HUES6 (cell line): ENCODE results near the gene DPH1.

Experiments used
- H3K27ac ChIP-seq: 2 replicates; pipeline ENCODE4 v1.7.0; 2013; ENCODE audit warnings: low read depth, mild to moderate bottlenecking, low read length, inconsistent platforms
- H3K27me3 ChIP-seq: 2 replicates; pipeline ENCODE4 v1.6.1; 2013; ENCODE audit warnings: low read length; ENCODE audit not compliant: control insufficient read depth, insufficient read depth
- H3K36me3 ChIP-seq: 2 replicates; pipeline ENCODE4 v1.6.1; 2013; ENCODE audit warnings: low read length; ENCODE audit not compliant: control insufficient read depth, insufficient read depth
- H3K4me1 ChIP-seq: 2 replicates; pipeline ENCODE4 v1.6.1; 2013; ENCODE audit warnings: low read length; ENCODE audit not compliant: control insufficient read depth, insufficient read depth
- H3K4me3 ChIP-seq: 2 replicates; pipeline ENCODE4 v1.5.1; 2013; ENCODE audit warnings: low read depth, low read length
- H3K9ac ChIP-seq: one replicate; pipeline ENCODE4 v1.6.1; 2013; ENCODE audit warnings: mild to moderate bottlenecking, low read length
- H3K9me3 ChIP-seq: 2 replicates; pipeline ENCODE4 v1.6.1; 2013; ENCODE audit warnings: low read depth, low read length; ENCODE audit not compliant: control insufficient read depth, insufficient read depth

The DPH1 gene

DNA sequence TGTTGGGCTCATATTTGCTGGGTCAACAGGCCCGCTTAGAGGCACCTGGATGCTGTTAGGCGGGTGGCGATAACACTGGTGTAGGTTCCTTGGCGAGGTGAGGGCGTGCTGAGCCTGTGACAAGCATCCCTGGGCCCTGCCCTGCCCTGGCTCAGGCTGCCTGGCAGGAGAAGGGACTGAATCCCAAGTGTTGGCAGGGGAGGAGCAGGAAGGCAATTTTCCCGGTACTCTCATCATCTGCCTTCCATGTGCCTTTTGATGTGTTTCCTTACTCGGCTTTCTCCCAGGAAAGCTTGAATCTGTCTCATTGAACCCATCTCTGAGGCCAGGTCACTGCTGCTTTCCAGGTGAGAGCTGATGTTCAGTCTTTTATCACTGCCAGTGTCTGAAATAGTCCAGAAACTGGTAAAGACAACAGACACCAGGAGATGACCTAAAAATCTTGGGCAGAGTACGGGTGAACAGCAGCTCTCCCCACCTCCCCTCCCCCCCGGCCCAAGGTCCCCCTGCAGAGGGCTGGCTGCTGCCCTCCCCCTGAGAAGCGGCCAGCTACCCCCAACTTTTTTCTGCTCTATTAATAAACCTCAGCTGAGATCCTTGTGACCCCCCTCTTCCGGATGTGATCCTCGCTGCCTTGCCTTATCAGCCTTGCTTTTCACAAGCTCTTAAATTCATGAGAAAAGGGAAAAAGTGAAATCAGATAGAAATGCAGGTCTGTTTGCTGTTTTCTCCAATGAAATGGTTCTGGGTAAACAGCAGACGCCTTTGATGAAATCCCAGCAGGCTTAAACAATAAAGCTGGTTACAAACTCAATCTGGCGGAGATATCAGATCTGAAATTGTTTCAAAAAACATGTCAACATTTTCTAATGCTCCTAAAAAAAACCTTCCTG is 33.8 kb upstream of the DPH1 start:
- no peaks in the 10 kb centered on the region for H3K9me3 ChIP-seq
- no peak overlapping the region for H3K27ac ChIP-seq
- H3K9ac ChIP-seq = no peak overlapping the region
- peaks cover 27% of the 10 kb centered on the region for H3K27me3 ChIP-seq
- peaks cover 30% of the 10 kb centered on the region for H3K4me1 ChIP-seq
- no peak overlapping the region for H3K4me3 ChIP-seq
- no peaks in the 10 kb centered on the region for H3K36me3 ChIP-seq

GRCh38 chr17:1996800-1997288 is 33.1 kb upstream of the DPH1 start:
- peaks cover 30% of the 10 kb centered on the region for H3K4me1 ChIP-seq
- H3K27ac ChIP-seq = no peak overlapping the region
- H3K4me3 ChIP-seq = no peak overlapping the region

GRCh38 chr17:1997289-1997926 is 32.5 kb upstream of the DPH1 start:
- no peak overlapping the region for H3K9ac ChIP-seq
- no peaks in the 10 kb centered on the region for H3K36me3 ChIP-seq
- H3K9me3 ChIP-seq = no peaks in the 10 kb centered on the region
- peak overlapping the region; percentile 53 for H3K4me3 ChIP-seq
- H3K27me3 ChIP-seq = peaks cover 27% of the 10 kb centered on the region
- peaks cover 30% of the 10 kb centered on the region for H3K4me1 ChIP-seq
- H3K27ac ChIP-seq = no peak overlapping the region

More at GRCh38 chr17:1996800-1997288, 33.1 kb upstream of the DPH1 start:
- Histone ChIP-seq H3K9ac (no peak overlapping the region), H3K9me3 (no peaks in the 10 kb centered on the region), H3K36me3 (no peaks in the 10 kb centered on the region), H3K27me3 (peaks cover 27% of the 10 kb centered on the region)

GRCh38 chr17:1997927-1998742 is 31.8 kb upstream of the DPH1 start:
- no peaks in the 10 kb centered on the region for H3K9me3 ChIP-seq
- H3K27ac ChIP-seq = no peak overlapping the region
- H3K9ac ChIP-seq = no peak overlapping the region
- peak overlapping the region; percentile 53 for H3K4me3 ChIP-seq
- peaks cover 33% of the 10 kb centered on the region for H3K4me1 ChIP-seq
- H3K27me3 ChIP-seq = peaks cover 27% of the 10 kb centered on the region
- H3K36me3 ChIP-seq = no peaks in the 10 kb centered on the region

DNA sequence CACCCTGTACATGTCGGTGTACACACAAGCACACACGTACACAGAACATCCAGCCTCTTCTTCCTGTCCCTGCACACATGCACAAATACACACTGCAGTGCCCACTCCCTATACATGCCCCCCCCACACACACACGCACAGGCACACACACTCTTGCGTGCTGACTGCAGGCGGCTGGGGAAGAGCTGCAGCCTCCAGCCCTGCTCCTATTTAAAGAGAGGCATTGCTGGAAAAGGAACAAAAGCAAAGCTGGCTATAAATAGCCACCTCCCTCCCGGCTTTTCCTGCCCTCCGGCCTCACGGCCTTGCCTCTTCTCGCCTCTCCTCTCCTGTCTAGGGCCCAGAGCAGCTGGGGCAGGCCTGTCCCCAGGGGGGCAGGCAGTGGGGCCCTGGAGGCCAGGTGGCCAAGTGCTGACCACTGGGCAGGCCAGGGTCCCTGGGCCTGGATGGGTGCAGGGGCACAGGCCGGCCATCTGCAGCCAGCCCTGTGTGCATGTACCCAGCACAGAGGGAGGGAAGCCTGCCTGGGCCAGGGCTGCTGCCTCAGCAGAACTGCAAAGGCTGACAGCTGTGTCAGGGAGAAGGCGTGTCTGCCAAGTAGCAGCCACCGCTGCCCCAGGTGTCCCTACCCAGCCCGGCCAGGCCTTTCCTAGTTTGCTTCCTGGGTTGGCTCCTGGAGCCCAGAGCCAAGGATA is 30.2 kb upstream of the DPH1 start:
- H3K27me3 ChIP-seq = peaks cover 27% of the 10 kb centered on the region
- H3K4me1 ChIP-seq = peaks cover 33% of the 10 kb centered on the region
- H3K9me3 ChIP-seq = no peaks in the 10 kb centered on the region
- no peaks in the 10 kb centered on the region for H3K36me3 ChIP-seq
- H3K27ac ChIP-seq = no peak overlapping the region
- H3K9ac ChIP-seq = no peak overlapping the region
- peak overlapping the region; percentile 25; the same call in 1 of the 2 replicates for H3K4me3 ChIP-seq

DNA sequence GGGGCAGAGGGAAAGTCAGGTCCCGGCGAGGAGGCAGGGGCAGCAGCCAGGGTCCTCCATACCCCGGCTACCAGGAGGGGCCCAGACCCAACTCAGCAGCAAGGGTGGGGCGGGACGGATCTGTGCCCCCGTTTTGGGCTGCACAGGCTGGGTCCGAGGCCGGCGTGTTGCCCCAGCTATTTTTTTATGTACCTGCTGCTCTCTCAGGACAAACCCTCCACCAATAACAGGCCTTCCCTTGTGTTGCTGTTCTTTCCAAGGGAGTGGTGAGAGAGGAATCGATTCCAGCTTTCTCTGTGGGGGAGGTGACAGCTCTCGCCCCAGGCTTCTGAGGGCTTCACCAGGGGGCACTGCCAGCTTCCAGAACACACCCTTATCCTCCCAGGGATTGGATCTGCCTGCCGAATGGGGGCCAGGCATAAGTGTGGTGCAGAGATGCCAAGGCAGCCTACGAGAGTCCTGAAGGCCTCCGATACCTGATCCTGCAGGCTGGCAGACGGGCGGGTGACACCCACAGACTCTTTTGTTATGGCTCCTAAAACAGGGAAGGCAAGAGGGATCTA is 27.1 kb upstream of the DPH1 start:
- no peaks in the 10 kb centered on the region for H3K9me3 ChIP-seq
- H3K36me3 ChIP-seq = no peaks in the 10 kb centered on the region
- no peak overlapping the region for H3K9ac ChIP-seq
- H3K27me3 ChIP-seq = peaks cover 15% of the 10 kb centered on the region
- no peak overlapping the region for H3K27ac ChIP-seq
- H3K4me3 ChIP-seq = no peak overlapping the region
- peaks cover 12% of the 10 kb centered on the region for H3K4me1 ChIP-seq

DNA sequence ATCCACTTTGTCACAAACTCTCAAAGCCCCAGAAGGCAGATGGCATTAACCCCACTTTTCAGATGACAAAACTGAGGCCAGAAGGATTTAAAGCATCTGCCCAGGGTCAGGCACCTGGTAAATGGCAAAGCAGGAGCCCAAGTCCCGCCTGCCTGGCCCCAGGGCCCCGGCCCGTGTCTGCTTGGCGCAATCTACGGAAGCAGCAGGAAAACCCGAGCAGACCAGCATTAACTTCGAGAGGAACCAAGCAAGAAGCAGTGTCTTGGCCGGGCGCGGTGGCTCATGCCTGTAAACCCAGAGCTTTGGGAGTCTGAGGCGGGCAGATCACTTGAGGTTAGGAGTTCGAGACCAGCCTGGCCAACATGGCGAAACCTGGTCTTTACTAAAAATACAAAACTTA is 26.4 kb upstream of the DPH1 start:
- H3K4me3 ChIP-seq = no peak overlapping the region
- peaks cover 10% of the 10 kb centered on the region for H3K27me3 ChIP-seq
- no peaks in the 10 kb centered on the region for H3K9me3 ChIP-seq
- H3K36me3 ChIP-seq = no peaks in the 10 kb centered on the region
- peaks cover 12% of the 10 kb centered on the region for H3K4me1 ChIP-seq
- H3K27ac ChIP-seq = no peak overlapping the region
- no peak overlapping the region for H3K9ac ChIP-seq

- Histone ChIP-seq H3K36me3 (no peaks in the 10 kb centered on the region), H3K27ac (no peak overlapping the region), H3K9ac (no peak overlapping the region), H3K27me3 (peaks cover under 1% of the 10 kb centered on the region; the same call in 1 of the 2 replicates), H3K9me3 (no peaks in the 10 kb centered on the region), H3K4me3 (no peak overlapping the region), H3K4me1 (peaks cover 9% of the 10 kb centered on the region)
Measured at GRCh38 chr17:2004435-2004952, 25.5 kb upstream of the DPH1 start.

- no peak overlapping the region for H3K9ac ChIP-seq
- no peak overlapping the region for H3K4me3 ChIP-seq
- H3K27ac ChIP-seq = no peak overlapping the region
- H3K27me3 ChIP-seq = peaks cover 5% of the 10 kb centered on the region
- H3K9me3 ChIP-seq = no peaks in the 10 kb centered on the region
- no peaks in the 10 kb centered on the region for H3K36me3 ChIP-seq
- peaks cover 16% of the 10 kb centered on the region for H3K4me1 ChIP-seq
Measured at GRCh38 chr17:2008332-2009126, 21.4 kb upstream of the DPH1 start.
